IPS-NIHi7 (cell line): ENCODE results near the gene ASAP2.
"Not testable (repeated sequence)": the region's sequence is repeated elsewhere in the genome, so short reads cannot be mapped to it uniquely, and the experiment has no call there.

Experiments
- DNase-seq: peaks from one replicate; pipeline ENCODE4 v3.0.0; 2012; ENCODE audit warnings: mixed read lengths; ENCODE audit errors: extremely low spot score

Gene ASAP2

DNA sequence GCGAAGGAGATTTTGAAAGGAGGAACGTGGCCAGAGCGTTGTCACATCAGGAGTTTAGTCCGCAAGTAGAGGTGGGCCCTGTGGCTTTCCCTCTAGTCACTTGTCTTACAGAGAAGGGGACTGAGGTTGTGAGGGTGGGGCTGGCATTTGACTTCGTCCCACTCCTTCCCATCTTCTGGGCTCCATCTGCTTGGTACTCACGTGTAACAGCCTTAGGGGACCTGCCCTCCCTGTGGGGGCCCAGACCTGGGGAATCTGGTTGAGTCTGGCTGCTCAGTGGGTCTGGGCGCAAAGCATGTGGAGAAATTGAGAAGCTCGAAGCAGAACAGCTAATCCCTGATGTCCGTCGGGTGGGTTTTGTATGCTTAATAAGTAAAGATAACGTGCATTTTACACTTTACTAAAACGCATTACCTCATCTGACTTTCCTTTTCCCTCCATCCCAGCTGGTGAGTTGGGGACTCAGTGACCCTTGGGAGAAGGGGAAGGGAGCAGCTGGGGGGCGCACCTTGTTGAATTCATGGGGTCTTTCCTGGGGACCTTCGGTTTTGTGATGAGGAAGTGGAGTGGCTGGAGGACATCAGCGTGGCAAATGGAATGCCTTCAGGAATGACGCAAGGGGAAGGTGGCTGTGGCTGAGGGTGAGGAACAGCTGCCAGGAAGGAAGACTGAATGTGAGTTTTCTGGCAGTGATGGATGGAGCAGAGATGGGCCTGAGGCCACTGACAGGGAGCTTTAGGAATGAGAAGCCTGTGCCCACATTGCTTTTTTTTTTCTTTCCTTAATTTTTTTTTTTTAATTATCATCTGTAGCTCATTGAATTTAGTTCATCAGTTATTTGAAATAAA lies 44.8 kb downstream of the ASAP2 start:
- no peak for DNase-seq

- no peak for DNase-seq
Measured at GRCh38 chr2:9252002-9252357, 45.4 kb downstream of the ASAP2 start.

GRCh38 chr2:9255416-9255815 lies 48.8 kb downstream of the ASAP2 start:
- no peak for DNase-seq

DNA sequence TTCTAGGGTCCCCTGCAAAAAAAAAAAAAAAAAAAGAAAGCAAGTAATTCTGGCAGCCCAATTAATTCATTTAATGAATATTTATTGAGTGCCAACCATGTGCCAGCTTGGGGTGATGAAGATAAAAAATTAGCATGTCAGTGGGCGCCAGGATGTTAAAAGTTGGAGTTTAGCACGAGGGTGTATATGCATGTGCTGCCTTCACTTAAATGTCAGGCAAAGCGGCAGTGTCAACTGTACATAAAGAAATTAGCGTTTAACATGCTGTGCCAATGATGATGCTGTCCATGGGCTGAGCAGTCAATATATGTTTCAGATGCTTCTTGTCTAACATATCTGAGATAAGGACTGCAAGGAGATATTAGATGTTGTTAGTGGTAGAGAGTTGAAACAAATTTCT lies 49.5 kb downstream of the ASAP2 start:
- no peak for DNase-seq

DNA sequence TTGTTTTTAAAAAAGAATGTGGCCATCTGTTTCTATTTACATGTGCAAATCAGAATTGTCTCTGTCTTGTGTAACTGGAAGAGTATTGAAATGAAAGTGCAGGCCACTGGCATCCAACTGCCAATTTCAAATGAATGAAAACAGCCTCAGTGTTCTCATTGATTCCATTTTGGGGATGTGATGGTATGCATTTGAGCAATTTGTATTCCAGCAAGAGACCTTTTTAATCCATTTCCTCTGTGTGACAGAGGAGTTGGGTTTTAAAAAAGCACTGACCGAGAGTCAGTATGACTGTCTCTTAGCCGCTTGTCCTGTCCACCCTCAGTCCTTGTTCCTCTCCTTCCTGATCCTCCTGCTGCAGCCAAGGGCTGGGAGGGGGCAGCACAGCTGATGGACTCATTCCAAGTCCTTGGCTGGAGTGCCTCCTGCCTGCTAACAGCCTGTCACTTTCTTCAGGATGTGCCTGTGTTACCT lies 50.0 kb downstream of the ASAP2 start:
- DNase-seq = peak; percentile 50

DNA sequence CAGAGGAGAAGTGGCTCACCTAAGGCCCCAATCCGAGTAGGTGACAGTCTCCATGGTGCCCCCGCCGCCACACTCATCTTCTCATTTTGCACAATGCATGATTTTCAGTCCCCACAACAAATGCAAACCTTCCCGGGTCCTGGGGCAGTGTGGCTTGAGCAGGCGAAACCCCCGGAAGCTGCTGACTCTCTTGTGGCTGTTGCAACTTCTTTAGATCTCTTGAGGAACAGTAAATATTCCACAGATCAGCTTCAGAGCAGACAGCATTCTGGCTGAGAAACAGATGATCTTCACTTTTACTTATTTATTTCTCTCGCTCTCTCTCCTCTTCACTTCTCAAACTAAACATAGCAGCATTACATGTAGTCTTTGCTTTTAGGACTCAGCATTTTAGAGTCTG lies 51.9 kb downstream of the ASAP2 start:
- no peak for DNase-seq

DNA sequence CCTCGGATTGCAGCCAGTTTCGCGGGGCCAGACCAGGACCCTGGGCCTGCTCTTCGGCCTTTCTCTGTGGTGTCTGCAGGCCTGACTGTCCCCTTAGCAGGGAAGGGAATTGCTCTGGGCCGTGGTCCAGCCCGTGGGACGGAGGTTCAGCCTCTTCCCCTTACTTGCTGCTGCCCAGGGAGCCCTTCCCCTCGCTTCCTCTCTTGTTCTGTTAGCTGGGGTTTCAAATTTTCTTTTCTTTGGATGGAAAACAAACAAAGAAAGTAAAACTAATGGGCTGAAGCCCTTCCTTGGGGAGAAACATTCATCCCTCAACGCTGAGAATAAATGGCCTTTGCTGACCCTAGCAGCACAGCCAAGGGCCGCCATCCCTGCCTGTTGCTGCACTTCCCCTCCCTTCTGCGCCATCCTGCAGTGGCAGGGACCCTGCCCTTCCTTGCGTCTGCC lies 52.4 kb downstream of the ASAP2 start:
- no peak for DNase-seq

- no peak for DNase-seq
Measured at GRCh38 chr2:9260464-9260918, 53.9 kb downstream of the ASAP2 start.

DNA sequence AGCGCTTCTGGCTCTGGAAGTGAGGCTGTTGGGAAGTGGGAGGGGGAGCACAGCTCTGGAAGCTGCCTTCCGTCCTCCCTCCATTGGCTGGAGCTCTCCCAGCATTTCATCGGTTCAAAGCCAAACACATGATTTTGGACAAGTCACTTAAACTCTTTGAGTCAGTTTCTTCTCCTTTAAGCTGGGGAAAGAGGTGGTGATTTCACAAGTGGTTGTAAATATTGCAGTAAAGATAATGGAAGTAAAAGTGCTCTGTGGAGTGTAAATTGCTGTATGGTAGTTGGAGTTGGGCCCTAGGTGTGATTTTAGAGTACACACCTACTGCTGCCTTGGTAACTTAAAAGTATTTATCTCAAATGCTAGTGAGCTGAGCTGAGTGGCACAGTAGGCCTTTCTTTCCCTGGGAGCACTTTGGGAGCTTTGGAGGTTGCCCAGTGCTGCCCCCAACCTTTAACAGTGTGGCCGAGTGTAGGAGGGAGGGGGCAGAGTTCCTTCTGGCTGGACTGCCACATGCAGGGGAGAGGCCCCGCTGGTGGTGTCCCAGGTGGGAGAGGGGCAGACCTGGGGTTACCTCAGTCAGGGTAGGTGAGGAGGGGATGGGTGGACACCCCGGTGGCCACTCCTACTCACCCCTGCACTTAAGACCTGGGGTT lies 54.7 kb downstream of the ASAP2 start:
- no peak for DNase-seq

DNA sequence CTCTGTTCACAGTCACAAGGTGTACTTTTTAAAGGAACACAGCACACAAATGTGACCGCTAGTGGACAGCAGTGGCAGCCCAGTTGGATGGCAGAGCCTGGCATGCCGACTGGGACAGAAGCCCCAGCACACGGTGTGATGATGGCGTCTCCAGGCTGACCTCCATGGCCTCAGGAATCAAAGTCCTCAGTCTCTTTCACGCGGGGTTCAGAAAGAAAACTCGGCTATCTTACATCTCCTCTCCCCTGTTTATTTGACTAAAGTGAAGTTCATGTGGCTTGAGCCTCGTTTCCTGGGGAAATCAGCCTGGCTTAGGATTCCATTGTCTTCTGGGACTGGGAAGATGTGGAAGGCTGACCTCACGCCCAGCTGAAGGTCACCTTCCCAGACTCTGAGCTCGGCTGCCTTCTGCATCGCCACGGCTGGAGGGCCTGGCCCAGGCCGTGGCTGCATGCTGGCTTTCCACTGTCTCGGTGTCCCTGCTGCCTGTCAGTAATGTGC lies 56.1 kb downstream of the ASAP2 start:
- DNase-seq = no peak

GRCh38 chr2:9263428-9263827 lies 56.8 kb downstream of the ASAP2 start:
- no peak for DNase-seq

DNA sequence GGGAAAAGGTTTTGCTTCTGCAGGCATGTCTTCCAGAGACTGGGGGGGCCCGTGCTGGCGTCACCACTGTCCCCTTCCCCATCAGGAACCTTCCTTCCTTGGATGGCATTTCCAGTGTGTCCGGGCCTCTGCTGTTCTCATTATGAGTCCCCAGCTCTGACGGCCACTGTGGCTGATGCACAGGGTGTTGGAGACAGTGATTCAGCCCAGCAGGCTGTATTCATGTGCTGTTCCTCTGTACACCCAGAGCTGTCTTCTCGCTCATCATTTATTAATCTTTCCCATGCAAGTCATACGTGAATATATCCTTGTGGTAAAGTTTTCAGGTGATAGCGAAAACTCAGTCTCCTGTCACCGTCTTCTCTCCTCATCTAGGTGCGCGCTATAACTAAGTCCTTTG lies 57.7 kb downstream of the ASAP2 start:
- no peak for DNase-seq

DNA sequence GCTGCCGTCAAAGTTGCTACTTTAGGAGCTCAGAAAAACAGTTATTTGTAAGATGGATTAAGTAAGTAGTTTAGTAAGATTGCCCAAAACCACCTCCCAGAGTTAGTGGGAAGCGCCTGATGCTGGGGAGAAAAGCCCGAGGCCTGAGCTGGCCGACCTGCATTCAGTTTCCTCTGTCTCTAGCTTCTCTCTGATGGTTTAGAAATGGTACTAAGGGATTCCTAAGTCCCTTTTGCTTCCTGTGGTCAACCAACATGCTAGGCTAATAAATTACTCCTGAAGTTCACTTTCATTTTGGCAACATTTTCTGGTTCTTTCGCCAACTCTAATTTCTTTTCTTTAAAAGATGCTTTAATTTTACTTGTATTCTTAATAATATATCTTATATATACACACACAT lies 60.1 kb downstream of the ASAP2 start:
- DNase-seq = no peak

DNA sequence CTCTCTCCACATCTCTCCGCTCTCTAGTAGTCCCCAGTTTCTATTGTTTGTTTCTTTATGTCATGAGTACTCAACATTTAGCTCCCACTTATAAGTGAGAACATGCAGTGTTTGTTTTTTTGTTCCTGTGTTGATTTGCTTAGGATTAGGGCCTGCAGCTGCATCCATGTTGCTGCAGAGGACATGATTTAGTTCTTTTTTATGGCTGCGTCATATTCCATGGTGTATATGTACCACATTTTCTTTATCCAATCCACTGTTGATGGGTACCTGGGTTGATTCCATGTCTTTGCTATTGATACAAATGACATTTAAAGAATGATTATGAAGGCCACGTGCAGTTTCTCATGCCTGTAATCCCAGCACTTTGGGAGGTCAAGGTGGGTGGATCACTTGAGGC lies 60.7 kb downstream of the ASAP2 start:
- DNase-seq = not testable (repeated sequence)

GRCh38 chr2:9268301-9269080 lies 61.9 kb downstream of the ASAP2 start:
- no peak for DNase-seq

DNA sequence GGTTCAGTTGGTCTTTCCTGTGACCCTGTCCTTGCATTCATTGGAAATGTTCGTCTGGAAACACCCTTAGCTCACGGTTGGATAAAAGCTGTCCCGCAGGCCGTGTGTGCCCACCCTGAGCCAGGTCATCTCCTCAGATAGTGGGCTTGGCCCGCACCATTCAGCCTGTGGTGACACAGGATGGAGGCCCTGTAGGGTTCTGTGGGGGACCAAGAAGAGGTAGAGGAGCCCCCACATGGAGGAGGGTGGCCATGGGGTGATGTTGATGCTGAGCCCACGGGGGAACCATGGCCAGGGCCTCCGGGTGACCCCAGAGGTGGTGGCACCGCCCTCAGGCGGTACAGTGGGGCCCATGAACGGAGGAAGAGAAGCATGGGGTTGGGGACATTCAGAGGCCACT lies 62.7 kb downstream of the ASAP2 start:
- DNase-seq = no peak

- no peak for DNase-seq
Measured at GRCh38 chr2:9269695-9270360, 63.2 kb downstream of the ASAP2 start.

- DNase-seq = no peak
Measured at GRCh38 chr2:9271091-9271490, 64.5 kb downstream of the ASAP2 start.

DNA sequence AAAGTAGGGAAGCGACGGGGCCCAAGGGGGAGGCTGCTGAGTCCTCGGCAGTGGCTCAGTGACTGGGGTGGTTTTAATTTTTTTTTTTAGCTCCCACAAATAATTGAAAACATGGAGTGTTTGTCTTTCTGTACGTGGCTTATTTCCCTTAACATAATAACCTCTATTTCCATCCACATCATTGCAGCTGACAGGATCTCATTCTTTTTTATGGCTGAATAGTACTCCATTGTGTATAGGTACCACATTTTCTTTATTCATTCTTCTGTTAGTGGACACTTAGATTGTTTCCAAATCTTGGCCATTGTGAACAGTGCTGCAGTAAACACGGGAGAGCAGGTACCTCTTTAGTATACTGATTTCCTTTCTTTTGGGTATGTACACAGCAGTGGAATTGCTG lies 65.1 kb downstream of the ASAP2 start:
- no peak for DNase-seq

DNA sequence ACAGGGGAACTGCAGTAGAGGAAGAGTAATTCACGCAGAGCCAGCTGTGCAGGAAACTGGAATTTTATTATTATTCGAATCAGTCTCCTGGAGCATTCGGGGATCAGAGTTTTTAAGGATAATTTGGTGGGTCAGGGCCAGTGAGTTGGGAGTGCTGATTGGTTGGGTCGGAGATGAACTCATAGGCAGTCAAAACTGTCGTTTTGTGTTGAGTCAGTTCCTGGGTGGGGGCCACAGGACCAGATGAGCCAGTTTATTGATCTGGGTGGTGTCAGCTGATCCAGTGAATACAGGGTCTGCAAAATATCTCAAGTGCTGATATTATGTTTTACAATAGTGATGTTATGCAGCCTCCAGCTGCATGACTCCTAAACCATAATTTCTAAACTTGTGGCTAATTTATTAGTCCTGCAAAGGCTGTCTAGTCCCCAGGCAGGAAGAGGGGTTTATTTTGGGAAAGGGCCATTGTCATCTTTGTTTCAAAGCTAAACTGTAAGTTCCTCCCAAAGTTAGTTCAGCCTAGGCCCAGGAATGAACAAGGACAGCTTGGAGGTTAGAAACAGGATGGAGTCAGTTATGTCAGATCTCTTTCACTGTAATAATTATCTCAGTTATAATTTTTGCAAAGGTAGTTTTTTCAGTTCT lies 67.0 kb downstream of the ASAP2 start:
- DNase-seq = no peak

DNA sequence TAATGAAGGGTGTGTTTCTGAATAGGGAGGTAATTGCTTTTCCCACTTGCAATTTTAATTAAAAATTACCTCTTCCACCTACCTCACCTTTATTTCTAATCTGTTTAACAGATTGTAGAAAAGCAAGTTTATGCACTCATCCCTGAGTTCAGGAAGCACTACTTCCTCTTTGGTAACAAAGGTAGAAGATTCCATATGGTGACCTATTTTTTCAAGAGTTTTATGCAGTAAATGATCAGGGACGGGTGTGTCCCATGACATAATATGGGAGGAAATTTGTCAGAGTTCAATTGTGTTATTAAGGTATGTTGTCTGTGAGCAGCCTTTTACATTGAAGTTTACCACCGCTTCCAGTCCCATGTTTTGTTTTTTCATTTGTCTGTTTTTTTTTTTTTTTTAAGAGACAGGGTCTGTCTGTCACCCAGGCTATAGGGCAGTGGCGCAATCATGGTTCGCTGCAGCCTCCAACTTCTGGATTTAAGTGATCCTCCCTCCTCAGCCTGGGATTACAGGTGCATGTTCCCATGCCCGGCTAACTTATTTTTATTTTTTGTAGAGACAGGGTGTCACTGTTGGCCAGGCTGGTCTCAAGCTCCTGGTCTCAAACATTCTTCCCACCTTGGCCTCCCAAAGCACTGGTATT lies 68.2 kb downstream of the ASAP2 start:
- no peak for DNase-seq
